Suprapubic skin (tissue), 4 donors: ENCODE data around the gene CACNA2D4.

Experiments
- EP300 ChIP-seq: sonication (generic); formaldehyde crosslinking; IDR thresholded peaks from one replicate; pipeline ENCODE4 v1.6.1; 2017; ENCODE audit warnings: antibody characterized with exemption
- POLR2A ChIP-seq, 2 donors: fragments of 450-650 bp; IDR thresholded peaks; one replicate each; pipeline ENCODE4 v1.6.1; 2017; ENCODE audit warnings: antibody characterized with exemption in 2 of 2, mild to moderate bottlenecking in 2 of 2, moderate library complexity in 2 of 2
- POLR2AphosphoS5 ChIP-seq, 3 donors: sonication (generic); formaldehyde crosslinking; IDR thresholded peaks; one replicate each; pipeline ENCODE4 v1.6.1; 2017; ENCODE audit warnings: antibody characterized with exemption in 3 of 3
- TF ChIP-seq, protein P1 (sequence below), 2 donors: fragments of 200-600 bp in 1 of 2; fragments of 450-650 bp in 1 of 2; sonication (generic) in 1 of 2; IDR thresholded peaks; one replicate each; pipeline ENCODE4 v1.5.1; 2016 to 2019; ENCODE audit warnings: antibody characterized with exemption in 2 of 2, mild to moderate bottlenecking in 1 of 2, moderate library complexity in 1 of 2

DNA sequence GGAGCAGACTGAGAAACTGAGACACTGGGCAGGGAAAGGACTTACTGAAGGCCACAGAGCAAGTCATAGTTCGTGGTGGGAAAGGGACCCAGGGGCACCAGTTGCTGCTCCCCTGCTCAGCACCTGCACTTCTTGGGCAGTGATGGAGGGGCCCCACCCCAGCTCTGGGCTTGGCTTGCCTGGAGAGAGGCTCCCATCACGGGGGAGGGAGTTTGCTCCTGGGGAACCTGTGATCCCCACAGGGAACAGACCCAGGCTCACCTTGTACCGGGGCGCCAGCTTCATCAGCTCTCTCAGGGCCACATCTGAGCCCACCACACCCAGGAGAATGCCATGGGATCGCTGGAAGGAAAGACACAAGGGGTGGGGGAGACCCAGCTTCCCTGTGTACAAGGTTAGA is 39.8 kb downstream of the CACNA2D4 start:
- TF ChIP-seq, protein P1, sequence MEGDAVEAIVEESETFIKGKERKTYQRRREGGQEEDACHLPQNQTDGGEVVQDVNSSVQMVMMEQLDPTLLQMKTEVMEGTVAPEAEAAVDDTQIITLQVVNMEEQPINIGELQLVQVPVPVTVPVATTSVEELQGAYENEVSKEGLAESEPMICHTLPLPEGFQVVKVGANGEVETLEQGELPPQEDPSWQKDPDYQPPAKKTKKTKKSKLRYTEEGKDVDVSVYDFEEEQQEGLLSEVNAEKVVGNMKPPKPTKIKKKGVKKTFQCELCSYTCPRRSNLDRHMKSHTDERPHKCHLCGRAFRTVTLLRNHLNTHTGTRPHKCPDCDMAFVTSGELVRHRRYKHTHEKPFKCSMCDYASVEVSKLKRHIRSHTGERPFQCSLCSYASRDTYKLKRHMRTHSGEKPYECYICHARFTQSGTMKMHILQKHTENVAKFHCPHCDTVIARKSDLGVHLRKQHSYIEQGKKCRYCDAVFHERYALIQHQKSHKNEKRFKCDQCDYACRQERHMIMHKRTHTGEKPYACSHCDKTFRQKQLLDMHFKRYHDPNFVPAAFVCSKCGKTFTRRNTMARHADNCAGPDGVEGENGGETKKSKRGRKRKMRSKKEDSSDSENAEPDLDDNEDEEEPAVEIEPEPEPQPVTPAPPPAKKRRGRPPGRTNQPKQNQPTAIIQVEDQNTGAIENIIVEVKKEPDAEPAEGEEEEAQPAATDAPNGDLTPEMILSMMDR (IDR thresholded peaks at IDR 0.05) = no peak
- TF ChIP-seq EP300 (no peak), POLR2AphosphoS5 (IDR thresholded peaks at IDR 0.05) (no peak), POLR2A (IDR thresholded peaks at IDR 0.05) (no peak)
